ENCODE measurements around the gene GRIK3.

GRIK3 gene

GRCh38 chr1:37010011-37010410 lies 24.3 kb downstream of the GRIK3 start:
- DNase-seq = no peak

GRCh38 chr1:37009521-37009920 lies 24.8 kb downstream of the GRIK3 start:
- no peak for DNase-seq

- no peak for DNase-seq
Observed at GRCh38 chr1:37006132-37006868, 28.0 kb downstream of the GRIK3 start.

- DNase-seq = no peak
Observed at GRCh38 chr1:37002898-37003297, 31.4 kb downstream of the GRIK3 start.

- no peak for DNase-seq
Observed at GRCh38 chr1:37001703-37002102, 32.6 kb downstream of the GRIK3 start.

- DNase-seq = no peak
Observed at GRCh38 chr1:36996106-36996505, 38.2 kb downstream of the GRIK3 start.

- no peak for DNase-seq
Observed at GRCh38 chr1:36994868-36995267, 39.4 kb downstream of the GRIK3 start.

- no peak for DNase-seq
Observed at GRCh38 chr1:36994294-36994693, 40.0 kb downstream of the GRIK3 start.

GRCh38 chr1:36992139-36992943 lies 42.0 kb downstream of the GRIK3 start:
- no peak for DNase-seq

GRCh38 chr1:36991551-36991950 lies 42.8 kb downstream of the GRIK3 start:
- no peak for DNase-seq

- no peak for DNase-seq
Observed at GRCh38 chr1:36990928-36991327, 43.4 kb downstream of the GRIK3 start.

- no peak for DNase-seq
Observed at GRCh38 chr1:36989241-36989640, 45.1 kb downstream of the GRIK3 start.

GRCh38 chr1:36988741-36989193 lies 45.5 kb downstream of the GRIK3 start:
- DNase-seq = no peak

- no peak for DNase-seq
Observed at GRCh38 chr1:36988321-36988720, 46.0 kb downstream of the GRIK3 start.

GRCh38 chr1:36987276-36987675 lies 47.0 kb downstream of the GRIK3 start:
- no peak for DNase-seq

GRCh38 chr1:36986241-36986985 lies 47.9 kb downstream of the GRIK3 start:
- no peak for DNase-seq

GRCh38 chr1:36984675-36985074 lies 49.6 kb downstream of the GRIK3 start:
- DNase-seq = no peak

- no peak for DNase-seq
Observed at GRCh38 chr1:36984026-36984425, 50.3 kb downstream of the GRIK3 start.

- DNase-seq = no peak
Observed at GRCh38 chr1:36982709-36983108, 51.6 kb downstream of the GRIK3 start.

- no peak for DNase-seq
Observed at GRCh38 chr1:36981771-36982622, 52.3 kb downstream of the GRIK3 start.

GRCh38 chr1:36981126-36981525 lies 53.2 kb downstream of the GRIK3 start:
- no peak for DNase-seq

GRCh38 chr1:36977731-36978406 lies 56.4 kb downstream of the GRIK3 start:
- no peak for DNase-seq
